Activated naive CD8-positive, alpha-beta T cell (primary cell): ENCODE measurements around the gene PSME3.
A peak's percentile ranks its signal among the peaks of the same experiment; 100 is the strongest.

Experiments
- H3K27ac Mint-ChIP-seq: one replicate; pipeline ENCODE4 v1.8.0; 2021; ENCODE audit warnings: mixed read lengths
- H3K27me3 Mint-ChIP-seq: one replicate; pipeline ENCODE4 v1.8.0; 2021; ENCODE audit warnings: mixed read lengths
- H3K36me3 Mint-ChIP-seq: one replicate; pipeline ENCODE4 v1.8.0; 2021; ENCODE audit warnings: mixed read lengths
- H3K4me1 Mint-ChIP-seq: one replicate; pipeline ENCODE4 v1.8.0; 2021; ENCODE audit warnings: low read depth, mixed read lengths
- H3K4me3 Mint-ChIP-seq: one replicate; pipeline ENCODE4 v1.8.0; 2021; ENCODE audit warnings: mild to moderate bottlenecking, mixed read lengths
- H3K9me3 Mint-ChIP-seq: one replicate; pipeline ENCODE4 v1.8.0; 2021; ENCODE audit warnings: low read depth, mixed read lengths

PSME3 gene

GRCh38 chr17:42832934-42833766, at the start of gene PSME3:
PSME3 (plus strand) TSS chr17:42833397; CDS start chr17:42833632, 235 bp downstream.
- no peaks in the 10 kb centered on the region for H3K9me3 Mint-ChIP-seq
- H3K4me3 Mint-ChIP-seq = peak within 1 kb of the TSS; percentile 87
- H3K27me3 Mint-ChIP-seq = no peaks in the 10 kb centered on the region
- H3K4me1 Mint-ChIP-seq = peaks cover 24% of the 10 kb centered on the region
- H3K27ac Mint-ChIP-seq = peak within 1 kb of the TSS; percentile 98
- peaks cover 3% of the 10 kb centered on the region for H3K36me3 Mint-ChIP-seq

GRCh38 chr17:42783791-42784138, 49.4 kb upstream of the PSME3 start:
- peaks cover 30% of the 10 kb centered on the region for H3K27me3 Mint-ChIP-seq
- H3K9me3 Mint-ChIP-seq = no peaks in the 10 kb centered on the region
- H3K27ac Mint-ChIP-seq = no peak overlapping the region
- H3K4me1 Mint-ChIP-seq = peaks cover 30% of the 10 kb centered on the region
- H3K4me3 Mint-ChIP-seq = no peak overlapping the region
- H3K36me3 Mint-ChIP-seq = peaks cover 2% of the 10 kb centered on the region

GRCh38 chr17:42784409-42784808, 48.8 kb upstream of the PSME3 start:
- H3K36me3 Mint-ChIP-seq = peaks cover 2% of the 10 kb centered on the region
- H3K27me3 Mint-ChIP-seq = peaks cover 30% of the 10 kb centered on the region
- no peak overlapping the region for H3K27ac Mint-ChIP-seq
- H3K9me3 Mint-ChIP-seq = no peaks in the 10 kb centered on the region
- H3K4me3 Mint-ChIP-seq = peak overlapping the region; percentile 30
- peaks cover 30% of the 10 kb centered on the region for H3K4me1 Mint-ChIP-seq

- Mint-ChIP-seq H3K4me3 (peak overlapping the region; percentile 30), H3K4me1 (peaks cover 30% of the 10 kb centered on the region), H3K27me3 (peaks cover 30% of the 10 kb centered on the region), H3K9me3 (no peaks in the 10 kb centered on the region), H3K27ac (no peak overlapping the region), H3K36me3 (no peaks in the 10 kb centered on the region)
Observed at GRCh38 chr17:42784811-42785592, 48.2 kb upstream of the PSME3 start.

- Mint-ChIP-seq H3K4me3 (no peak overlapping the region), H3K9me3 (no peaks in the 10 kb centered on the region), H3K27me3 (peaks cover 25% of the 10 kb centered on the region), H3K4me1 (peaks cover 26% of the 10 kb centered on the region), H3K36me3 (no peaks in the 10 kb centered on the region), H3K27ac (no peak overlapping the region)
Observed at GRCh38 chr17:42787266-42787665, 45.9 kb upstream of the PSME3 start.

GRCh38 chr17:42791948-42792347, 41.2 kb upstream of the PSME3 start:
- H3K27me3 Mint-ChIP-seq = peaks cover 5% of the 10 kb centered on the region
- no peaks in the 10 kb centered on the region for H3K9me3 Mint-ChIP-seq
- peaks cover 5% of the 10 kb centered on the region for H3K4me1 Mint-ChIP-seq
- H3K4me3 Mint-ChIP-seq = no peak overlapping the region
- no peaks in the 10 kb centered on the region for H3K36me3 Mint-ChIP-seq
- no peak overlapping the region for H3K27ac Mint-ChIP-seq

- H3K4me3 Mint-ChIP-seq = no peak overlapping the region
- no peaks in the 10 kb centered on the region for H3K9me3 Mint-ChIP-seq
- H3K27ac Mint-ChIP-seq = no peak overlapping the region
- peaks cover 10% of the 10 kb centered on the region for H3K4me1 Mint-ChIP-seq
- H3K27me3 Mint-ChIP-seq = peaks cover 5% of the 10 kb centered on the region
- H3K36me3 Mint-ChIP-seq = no peaks in the 10 kb centered on the region
Observed at GRCh38 chr17:42792545-42792944, 40.7 kb upstream of the PSME3 start.

GRCh38 chr17:42795061-42795460, 38.1 kb upstream of the PSME3 start:
- no peak overlapping the region for H3K27ac Mint-ChIP-seq
- H3K4me3 Mint-ChIP-seq = no peak overlapping the region
- no peaks in the 10 kb centered on the region for H3K9me3 Mint-ChIP-seq
- H3K27me3 Mint-ChIP-seq = no peaks in the 10 kb centered on the region
- no peaks in the 10 kb centered on the region for H3K36me3 Mint-ChIP-seq
- H3K4me1 Mint-ChIP-seq = peaks cover 18% of the 10 kb centered on the region

- no peaks in the 10 kb centered on the region for H3K27me3 Mint-ChIP-seq
- H3K9me3 Mint-ChIP-seq = no peaks in the 10 kb centered on the region
- peaks cover 18% of the 10 kb centered on the region for H3K4me1 Mint-ChIP-seq
- peak overlapping the region; percentile 58 for H3K4me3 Mint-ChIP-seq
- no peaks in the 10 kb centered on the region for H3K36me3 Mint-ChIP-seq
- no peak overlapping the region for H3K27ac Mint-ChIP-seq
Observed at GRCh38 chr17:42795465-42795864, 37.7 kb upstream of the PSME3 start.

GRCh38 chr17:42796066-42796758, 37.0 kb upstream of the PSME3 start:
- Mint-ChIP-seq H3K4me1 (peaks cover 18% of the 10 kb centered on the region), H3K4me3 (peak overlapping the region; percentile 58)

GRCh38 chr17:42797067-42798007, 35.9 kb upstream of the PSME3 start:
- Mint-ChIP-seq H3K9me3 (no peaks in the 10 kb centered on the region), H3K27me3 (no peaks in the 10 kb centered on the region), H3K36me3 (no peaks in the 10 kb centered on the region), H3K4me1 (peaks cover 18% of the 10 kb centered on the region), H3K4me3 (peak overlapping the region; percentile 94), H3K27ac (peak overlapping the region; percentile 34)

More at GRCh38 chr17:42796066-42796758, 37.0 kb upstream of the PSME3 start:
- Mint-ChIP-seq H3K36me3 (no peaks in the 10 kb centered on the region), H3K27ac (no peak overlapping the region), H3K9me3 (no peaks in the 10 kb centered on the region), H3K27me3 (no peaks in the 10 kb centered on the region)

GRCh38 chr17:42798011-42798382, 35.2 kb upstream of the PSME3 start:
- H3K27ac Mint-ChIP-seq = peak overlapping the region; percentile 72

GRCh38 chr17:42798383-42799380, 34.5 kb upstream of the PSME3 start, which contains the start of the genes CNTD1 and COA3:
CNTD1 (plus strand) TSS chr17:42798861; CDS start chr17:42799068, 207 bp downstream.
COA3 (minus strand) TSS chr17:42798704; CDS start chr17:42798681, 23 bp downstream.
- Mint-ChIP-seq H3K36me3 (no peaks in the 10 kb centered on the region), H3K27me3 (no peaks in the 10 kb centered on the region), H3K9me3 (no peaks in the 10 kb centered on the region), H3K4me1 (peaks cover 18% of the 10 kb centered on the region), H3K27ac (peak within 1 kb of the TSS; percentile 72), H3K4me3 (peak within 1 kb of the TSS; percentile 94)

More at GRCh38 chr17:42798011-42798382, 35.2 kb upstream of the PSME3 start:
- Mint-ChIP-seq H3K4me1 (peaks cover 18% of the 10 kb centered on the region), H3K4me3 (peak overlapping the region; percentile 94), H3K27me3 (no peaks in the 10 kb centered on the region), H3K36me3 (no peaks in the 10 kb centered on the region), H3K9me3 (no peaks in the 10 kb centered on the region)
